GM12865 (cell line): ENCODE data around the gene NDUFS8.

Source experiments
- DNase-seq: peaks from one replicate; pipeline ENCODE4 v3.0.0; 2010; ENCODE audit warnings: low read depth
- H3K4me3 ChIP-seq: 2 replicates; pipeline ENCODE4 v1.5.1; 2011; ENCODE audit warnings: mild to moderate bottlenecking, low read depth, low read length, control low read depth
- TF ChIP-seq, protein P1 (sequence below): IDR thresholded peaks from 2 replicates; pipeline ENCODE4 v1.5.1; 2011; ENCODE audit warnings: low read length, control low read depth, low read depth, inconsistent platforms; ENCODE audit not compliant: insufficient read depth; ENCODE audit errors: missing control alignments

Gene NDUFS8

DNA sequence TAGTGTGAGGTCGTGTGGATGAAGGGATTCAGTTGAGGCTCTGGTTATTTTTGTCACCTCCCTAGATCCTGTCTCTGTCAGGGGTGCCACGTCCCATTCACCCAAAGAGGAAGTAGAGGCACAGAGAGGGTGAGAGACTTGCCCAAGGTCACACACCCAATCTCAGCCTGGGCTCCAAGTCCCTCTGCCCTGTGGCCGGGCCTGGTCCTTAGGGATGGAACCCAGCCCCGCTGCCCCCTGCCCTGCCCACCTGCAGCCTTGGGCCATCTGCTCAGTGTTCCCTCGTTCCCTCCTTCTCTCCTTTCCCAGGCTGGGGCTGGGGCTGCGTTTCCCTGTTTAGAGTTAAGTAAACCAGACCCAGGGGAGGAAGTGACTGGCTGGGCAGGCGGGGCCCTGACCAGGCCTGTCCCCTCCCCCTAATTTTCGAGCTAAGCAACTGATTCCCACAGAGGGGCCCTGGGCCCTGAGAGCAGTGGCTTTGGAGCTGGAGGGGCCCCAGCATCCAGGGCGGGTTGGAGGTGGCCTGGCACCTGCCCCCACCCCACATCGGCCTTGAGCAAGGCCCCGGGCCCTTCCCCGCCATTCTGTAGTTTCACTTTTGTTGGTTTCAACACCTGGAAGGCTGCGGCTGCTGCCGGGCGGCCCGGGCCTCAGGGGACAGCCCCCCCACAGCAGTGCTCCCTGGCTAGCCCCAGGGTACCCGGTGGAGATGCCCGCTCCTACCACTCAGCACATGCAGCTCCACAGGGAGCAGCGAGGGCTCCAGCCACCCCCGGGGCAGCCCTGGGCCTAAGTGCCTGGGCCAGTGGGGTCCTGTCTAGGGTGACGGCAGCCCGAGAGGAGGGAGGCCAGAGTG is 9.8 kb downstream of the NDUFS8 start:
- DNase-seq, result peak; percentile 79
- TF ChIP-seq, protein P1, sequence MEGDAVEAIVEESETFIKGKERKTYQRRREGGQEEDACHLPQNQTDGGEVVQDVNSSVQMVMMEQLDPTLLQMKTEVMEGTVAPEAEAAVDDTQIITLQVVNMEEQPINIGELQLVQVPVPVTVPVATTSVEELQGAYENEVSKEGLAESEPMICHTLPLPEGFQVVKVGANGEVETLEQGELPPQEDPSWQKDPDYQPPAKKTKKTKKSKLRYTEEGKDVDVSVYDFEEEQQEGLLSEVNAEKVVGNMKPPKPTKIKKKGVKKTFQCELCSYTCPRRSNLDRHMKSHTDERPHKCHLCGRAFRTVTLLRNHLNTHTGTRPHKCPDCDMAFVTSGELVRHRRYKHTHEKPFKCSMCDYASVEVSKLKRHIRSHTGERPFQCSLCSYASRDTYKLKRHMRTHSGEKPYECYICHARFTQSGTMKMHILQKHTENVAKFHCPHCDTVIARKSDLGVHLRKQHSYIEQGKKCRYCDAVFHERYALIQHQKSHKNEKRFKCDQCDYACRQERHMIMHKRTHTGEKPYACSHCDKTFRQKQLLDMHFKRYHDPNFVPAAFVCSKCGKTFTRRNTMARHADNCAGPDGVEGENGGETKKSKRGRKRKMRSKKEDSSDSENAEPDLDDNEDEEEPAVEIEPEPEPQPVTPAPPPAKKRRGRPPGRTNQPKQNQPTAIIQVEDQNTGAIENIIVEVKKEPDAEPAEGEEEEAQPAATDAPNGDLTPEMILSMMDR, result no peak

DNA sequence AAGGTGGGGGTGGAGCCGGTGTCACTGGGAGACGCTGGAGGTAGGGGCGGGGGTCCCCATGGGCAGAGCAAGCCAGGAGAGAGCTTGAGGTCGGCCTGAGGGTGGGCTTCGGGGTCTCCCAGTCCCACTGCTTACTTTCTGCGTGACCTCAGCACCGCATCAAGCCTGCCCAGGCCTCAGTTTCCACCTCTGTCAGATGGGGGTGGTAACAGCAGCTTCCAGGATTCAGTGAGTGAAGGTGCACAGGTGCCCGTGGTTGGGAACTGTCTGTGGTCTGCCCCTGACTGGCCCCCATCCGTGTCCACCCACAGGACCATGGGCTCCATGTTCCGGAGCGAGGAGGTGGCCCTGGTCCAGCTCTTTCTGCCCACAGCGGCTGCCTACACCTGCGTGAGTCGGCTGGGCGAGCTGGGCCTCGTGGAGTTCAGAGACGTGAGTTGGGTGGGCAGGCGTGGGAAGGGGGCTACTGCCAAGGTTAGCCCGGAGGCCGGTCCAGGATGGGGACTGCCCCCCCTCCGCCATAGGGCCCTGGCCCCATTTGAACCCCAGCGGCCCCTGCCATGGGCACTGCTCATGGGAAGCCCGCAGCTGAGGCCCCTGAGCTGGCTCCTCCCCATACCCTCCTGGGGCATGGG is 10.6 kb downstream of the NDUFS8 start:
- TF ChIP-seq, protein P1, result no peak
- DNase-seq, result no peak
- H3K4me3 ChIP-seq, result peak overlapping the region; percentile 93

More for the DNA sequence above, 9.8 kb downstream of the NDUFS8 start:
- peak overlapping the region; percentile 93 for H3K4me3 ChIP-seq

DNA sequence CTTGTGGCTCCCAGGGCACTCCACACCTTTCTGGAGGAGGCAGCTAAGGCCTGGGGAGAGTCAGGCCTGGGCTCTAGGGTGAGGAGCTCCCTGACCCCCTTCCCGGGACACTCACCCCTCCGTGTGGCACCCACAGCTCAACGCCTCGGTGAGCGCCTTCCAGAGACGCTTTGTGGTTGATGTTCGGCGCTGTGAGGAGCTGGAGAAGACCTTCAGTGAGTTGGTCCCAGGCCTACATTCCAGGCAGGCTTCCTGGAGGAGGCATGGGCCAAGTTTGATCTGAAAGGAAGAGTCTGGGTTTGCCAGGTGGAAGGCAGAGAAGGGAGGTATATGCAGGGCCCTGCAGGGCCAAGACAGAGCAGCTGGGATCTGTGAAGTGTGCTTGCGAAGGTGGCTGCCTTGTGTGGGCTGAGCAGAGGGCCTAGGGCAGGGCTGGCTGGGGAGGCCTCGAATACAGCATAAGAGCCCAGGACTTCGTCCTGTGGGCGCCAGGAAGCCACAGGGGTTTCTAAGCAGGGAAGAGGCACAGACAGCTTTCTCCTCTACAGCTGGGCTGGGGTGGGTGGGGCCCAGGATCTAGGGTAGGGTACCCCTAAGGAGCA is 11.2 kb downstream of the NDUFS8 start:
- TF ChIP-seq, protein P1, result no peak
- H3K4me3 ChIP-seq, result no peak overlapping the region

DNA sequence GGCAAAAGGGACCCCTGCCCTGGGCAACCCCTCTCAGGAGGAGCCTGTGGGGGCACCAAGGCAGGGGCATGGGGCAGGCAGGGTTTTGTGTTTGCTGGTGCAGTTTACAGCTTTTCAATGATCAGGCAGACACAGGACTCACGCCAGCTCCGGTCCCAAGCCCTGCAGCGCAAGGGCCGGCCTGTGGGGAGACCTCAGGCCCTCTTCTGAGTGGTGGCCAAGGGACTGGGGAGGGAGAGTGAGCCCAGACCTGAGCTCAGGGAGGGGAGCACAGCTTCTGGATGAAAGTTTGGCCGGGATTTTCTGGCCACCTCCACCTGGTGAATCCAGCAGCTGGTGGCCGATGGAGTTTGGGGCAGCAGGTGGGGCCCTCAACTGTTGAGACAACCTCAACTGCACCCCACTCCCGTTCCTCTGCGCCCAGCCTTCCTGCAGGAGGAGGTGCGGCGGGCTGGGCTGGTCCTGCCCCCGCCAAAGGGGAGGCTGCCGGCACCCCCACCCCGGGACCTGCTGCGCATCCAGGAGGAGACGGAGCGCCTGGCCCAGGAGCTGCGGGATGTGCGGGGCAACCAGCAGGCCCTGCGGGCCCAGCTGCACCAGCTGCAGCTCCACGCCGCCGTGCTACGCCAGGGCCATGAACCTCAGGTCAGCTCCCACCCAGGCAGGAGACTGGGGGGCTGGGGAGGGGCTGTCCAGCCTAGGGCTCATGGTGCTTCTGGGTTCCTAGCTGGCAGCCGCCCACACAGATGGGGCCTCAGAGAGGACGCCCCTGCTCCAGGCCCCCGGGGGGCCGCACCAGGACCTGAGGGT is 11.9 kb downstream of the NDUFS8 start:
- TF ChIP-seq, protein P1, result no peak
- no peak for DNase-seq
- no peak overlapping the region for H3K4me3 ChIP-seq

More for the DNA sequence above, 11.2 kb downstream of the NDUFS8 start:
- no peak for DNase-seq

DNA sequence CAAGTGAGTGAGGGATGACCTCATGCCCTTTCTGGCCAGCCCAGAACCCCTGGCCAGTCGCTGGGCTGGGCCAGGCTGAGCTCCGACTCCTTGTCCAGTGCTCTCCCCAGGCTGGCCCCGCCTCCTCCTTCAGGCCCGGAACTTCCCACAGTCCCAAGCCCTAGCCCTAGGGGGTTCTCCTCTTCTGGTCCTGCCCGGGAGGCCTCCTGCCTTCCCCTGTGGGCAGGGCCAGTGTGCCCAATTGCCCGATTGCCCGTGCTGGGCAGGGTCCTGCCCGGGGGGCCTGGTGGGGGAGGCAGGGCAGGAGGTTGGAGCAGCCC is 12.5 kb downstream of the NDUFS8 start:
- H3K4me3 ChIP-seq, result no peak overlapping the region
- TF ChIP-seq, protein P1, result no peak
- no peak for DNase-seq

DNA sequence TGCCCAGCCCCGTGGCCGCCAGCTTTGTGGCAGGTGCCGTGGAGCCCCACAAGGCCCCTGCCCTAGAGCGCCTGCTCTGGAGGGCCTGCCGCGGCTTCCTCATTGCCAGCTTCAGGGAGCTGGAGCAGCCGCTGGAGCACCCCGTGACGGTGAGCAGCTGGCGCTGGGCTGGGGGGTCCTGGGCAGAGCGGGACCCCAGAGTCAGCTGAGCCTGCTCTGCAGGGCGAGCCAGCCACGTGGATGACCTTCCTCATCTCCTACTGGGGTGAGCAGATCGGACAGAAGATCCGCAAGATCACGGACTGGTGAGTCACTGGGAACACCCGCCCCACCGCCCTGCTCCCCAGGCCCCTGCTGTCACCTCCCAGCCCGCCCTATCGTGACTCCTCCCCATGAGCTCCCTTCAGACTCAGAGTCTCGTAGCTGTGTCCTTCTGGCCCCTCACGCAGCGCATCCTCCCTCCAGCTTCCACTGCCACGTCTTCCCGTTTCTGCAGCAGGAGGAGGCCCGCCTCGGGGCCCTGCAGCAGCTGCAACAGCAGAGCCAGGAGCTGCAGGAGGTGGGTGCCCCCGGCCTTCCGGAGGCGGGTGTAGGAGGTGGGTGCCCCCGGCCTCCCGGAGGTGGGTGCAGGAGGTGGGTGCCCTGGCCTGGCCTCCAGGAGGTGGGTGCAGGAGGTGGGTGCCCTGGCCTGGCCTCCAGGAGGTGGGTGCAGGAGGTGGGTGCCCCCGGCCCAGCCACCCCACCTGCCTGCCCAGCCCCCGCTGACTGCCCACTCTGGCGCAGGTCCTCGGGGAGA is 13.1 kb downstream of the NDUFS8 start:
- no peak overlapping the region for H3K4me3 ChIP-seq
- TF ChIP-seq, protein P1, result no peak
- DNase-seq, result no peak
